GM18858 (cell line): ENCODE measurements around the gene KANK3.
"Not testable (repeated sequence)": the region's sequence is repeated elsewhere in the genome, so short reads cannot be mapped to it uniquely, and the experiment has no call there.

Experiments
- ATAC-seq: cut with Tn5 transposase; IDR thresholded peaks from one replicate; pipeline ENCODE4 v1.9.1; 2021; ENCODE audit not compliant: unreplicated experiment

Gene KANK3

DNA sequence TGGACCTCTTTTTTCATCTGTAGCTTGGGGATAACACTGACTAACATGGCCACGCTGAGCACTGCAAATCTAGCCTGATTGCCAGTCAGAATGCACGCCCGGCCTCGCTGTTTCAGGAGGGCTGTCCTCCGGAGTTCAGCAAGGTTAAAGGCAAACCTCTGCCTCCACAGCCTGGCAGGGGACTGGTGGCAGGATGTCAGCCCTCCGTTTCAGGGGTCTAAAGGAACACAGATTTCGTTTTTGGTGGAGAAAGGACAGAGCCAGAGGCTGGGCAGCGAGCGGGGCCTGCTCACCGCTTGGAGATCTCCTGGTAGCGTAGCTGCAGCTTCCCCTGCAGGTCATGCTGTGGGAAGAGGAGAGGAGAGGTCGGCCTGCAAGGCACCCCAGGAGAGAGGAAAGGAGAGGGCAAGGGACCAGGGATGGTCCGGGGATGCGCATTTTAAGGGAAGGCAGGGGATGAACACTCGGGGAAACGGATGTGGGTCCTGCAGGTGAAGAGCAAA, 22.4 kb downstream of the KANK3 start:
- ATAC-seq, result no peak

- ATAC-seq, result no peak
Observed at GRCh38 chr19:8319807-8320520, 23.1 kb downstream of the KANK3 start.

- not testable (repeated sequence) for ATAC-seq
Observed at GRCh38 chr19:8318835-8319234, 24.2 kb downstream of the KANK3 start.

DNA sequence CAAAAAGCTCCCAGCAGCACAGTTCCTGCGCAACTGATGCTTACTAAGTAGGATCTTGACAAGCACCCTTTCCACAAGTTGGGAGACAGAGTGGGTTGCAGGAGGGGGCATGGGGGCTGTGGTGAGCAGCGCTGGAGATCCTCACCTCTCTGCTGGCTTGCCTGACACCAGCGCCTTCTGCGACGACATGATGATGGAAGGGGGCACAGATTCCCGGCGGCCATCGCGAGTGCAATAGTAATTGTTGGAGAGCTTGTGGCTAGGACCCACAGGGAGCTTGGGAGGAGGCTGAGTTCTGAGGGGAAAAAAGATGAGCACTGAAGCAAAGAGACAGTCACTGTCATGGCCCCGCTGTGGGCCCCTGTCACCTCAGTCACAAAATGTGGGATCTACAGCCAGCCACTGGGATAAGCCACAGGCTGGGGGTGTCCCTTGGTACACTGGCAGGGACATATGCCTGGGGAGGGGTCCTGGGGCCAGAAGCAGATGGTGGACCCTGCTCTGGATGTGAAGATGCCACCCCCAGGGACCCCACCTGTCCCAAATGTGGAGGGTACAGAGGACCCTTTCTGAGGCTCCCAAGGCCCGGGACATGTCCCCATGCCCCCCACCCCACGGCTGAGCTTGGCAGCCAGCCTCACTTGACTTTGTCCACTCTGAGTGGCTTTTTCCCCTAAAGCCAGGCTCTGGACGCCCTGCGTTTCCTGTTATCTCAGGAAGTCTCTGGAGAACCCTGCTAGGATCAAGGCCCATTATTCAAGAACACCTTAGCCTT, 26.5 kb downstream of the KANK3 start:
- no peak for ATAC-seq

- ATAC-seq, result not testable (repeated sequence)
Observed at GRCh38 chr19:8314981-8315640, 28.0 kb downstream of the KANK3 start.

DNA sequence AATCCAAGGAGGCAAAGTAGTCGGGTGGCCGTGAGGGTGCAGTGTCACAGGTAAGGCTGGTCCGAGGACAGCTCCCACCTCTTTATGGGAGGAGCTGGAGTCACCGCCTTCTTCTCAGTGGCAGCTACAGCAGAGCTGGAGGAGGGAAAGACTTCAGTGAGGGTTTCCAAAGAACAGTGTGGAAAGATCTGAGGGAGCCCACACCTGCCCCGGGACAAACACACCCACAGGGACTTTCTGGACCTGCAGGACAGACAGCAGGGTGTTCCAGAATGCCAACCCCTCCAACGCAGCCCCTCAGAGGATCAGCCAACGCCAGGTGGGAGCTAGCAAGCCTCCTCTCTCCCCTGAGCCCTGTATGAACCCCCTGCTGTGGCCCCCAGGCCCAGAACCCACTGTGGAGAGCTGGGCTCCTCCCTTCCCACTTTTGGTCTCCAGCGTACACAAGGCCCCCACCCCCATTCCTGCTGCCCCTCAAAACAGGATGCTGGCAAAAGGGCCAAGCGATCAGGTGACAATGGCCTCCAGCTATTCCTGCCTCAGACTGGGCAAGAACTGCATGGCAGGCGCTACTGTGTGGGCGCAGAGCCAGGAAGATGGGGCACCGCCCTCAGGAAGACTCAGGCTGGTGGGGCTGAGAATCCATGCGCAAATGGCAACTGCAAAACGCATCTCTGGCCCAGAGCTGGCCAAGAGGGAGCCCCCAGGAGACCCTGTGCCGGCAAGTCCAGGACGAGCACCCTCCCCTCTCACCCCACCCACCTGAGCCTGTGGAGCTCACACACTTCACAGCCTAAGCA, 31.4 kb downstream of the KANK3 start:
- no peak for ATAC-seq

- ATAC-seq, result no peak
Observed at GRCh38 chr19:8310342-8311055, 32.6 kb downstream of the KANK3 start.

GRCh38 chr19:8308891-8309291, 34.2 kb downstream of the KANK3 start:
- no peak for ATAC-seq

- ATAC-seq, result peak; percentile 64
Observed at GRCh38 chr19:8307965-8308866, 34.8 kb downstream of the KANK3 start, which contains the start of gene CD320. TSS of gene CD320 (minus strand) at chr19:8308358. CDS start at chr19:8308290, 68 bp downstream.

DNA sequence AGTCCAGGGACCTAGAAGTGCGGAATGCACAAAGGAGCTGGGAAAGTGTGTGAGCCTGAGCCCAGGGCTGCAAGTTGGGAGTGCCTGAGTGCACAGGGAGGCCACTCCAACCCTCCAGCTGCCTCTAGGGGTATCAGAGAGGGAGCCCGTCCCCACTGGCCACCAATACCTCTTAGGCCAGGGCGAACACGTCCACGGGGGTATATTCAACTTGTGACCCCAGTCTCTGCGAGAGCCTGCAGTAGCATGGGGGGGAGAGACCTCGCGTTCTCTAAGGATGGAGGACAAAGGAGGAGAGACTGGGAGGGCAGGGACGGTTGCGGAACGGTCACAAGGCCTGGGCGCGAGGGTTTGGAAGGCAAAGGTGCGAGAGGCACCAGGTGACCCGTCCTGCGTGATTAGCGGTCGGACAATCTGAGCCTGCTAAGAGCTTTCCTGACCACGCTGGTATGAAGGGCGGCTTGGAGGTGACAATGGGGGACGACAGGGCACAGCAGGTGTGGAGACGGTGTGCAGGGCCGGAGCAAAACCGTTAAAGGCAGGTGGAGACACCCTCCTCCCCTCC, 35.6 kb downstream of the KANK3 start:
- no peak for ATAC-seq

DNA sequence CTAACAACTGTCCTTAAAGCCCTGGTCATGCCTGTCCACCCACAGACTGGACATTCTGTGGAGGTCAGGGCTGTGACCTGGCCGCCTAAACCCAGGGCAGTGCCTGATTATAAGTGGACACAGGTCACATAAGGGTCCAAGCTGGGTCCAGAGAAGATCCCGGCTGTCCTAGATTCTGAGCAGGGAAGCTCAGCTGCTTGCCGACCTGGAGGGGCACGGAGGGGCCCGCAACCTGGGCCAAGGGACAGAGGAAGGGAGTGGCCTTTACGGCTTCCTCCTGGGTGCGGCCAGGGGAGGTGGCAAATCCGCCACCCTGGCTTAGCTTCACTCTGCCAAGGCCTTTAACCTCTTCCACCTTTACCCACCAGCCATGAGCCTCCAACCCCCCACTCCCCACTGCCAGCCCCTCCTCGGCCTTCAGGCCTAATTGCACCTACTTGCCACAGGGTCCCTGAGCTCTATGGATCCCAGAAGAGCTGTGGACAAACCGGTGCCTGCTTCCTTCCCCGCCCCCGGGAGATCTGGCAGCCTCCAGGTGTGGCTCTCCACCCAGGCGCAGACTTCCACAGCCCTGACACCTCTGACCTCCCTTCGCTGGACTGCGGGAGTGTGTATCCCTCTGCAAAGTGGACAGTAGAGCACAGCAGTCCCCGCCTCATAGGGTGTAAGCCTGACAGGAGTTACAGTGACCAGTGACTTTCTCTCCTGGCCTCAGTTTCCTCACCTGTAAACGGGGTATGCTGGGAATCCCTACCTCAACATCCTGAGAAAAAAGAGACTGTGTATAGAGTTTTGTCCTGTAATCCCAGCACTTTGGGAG, 36.6 kb downstream of the KANK3 start:
- ATAC-seq, result no peak

DNA sequence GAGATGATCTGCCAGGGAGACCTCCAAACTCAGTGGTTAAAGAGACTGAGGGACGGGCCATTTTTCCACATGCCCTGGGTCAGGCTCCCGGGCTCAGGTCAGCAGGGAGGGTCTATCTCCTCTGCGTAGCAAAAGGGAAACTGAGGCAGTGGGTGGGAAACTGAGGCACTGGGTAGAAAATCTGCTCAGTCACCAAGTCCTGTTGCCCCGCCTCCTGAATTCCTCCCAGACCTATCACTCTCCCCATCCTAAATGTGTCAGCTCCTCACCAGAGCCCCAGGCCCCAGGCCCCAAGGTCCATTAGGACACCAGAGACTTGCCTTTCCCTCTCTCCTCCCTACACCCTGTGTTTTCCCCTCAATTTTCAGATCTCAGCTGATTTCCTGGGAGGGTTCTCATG, 37.3 kb downstream of the KANK3 start:
- ATAC-seq, result no peak

- no peak for ATAC-seq
Observed at GRCh38 chr19:8304841-8305621, 38.0 kb downstream of the KANK3 start.

DNA sequence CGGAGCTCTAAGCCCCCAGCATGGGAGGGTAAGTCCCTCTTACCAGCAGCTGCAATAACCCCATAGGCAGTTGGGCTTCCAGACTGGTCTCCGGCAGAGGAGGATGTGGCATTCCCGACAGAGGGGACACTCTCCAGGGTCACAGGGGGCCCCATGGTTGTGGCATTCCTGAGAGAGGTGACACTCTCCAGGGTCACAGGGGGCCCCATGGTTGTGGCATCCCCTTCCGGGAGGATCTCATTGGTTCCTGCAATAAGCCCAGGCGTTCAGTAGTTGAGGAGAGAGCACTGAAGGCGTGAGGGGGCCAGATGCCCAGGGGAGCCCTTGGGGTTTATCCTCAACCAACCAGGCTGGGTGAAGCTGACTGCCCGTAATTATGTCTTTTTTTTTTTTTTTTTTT, 40.3 kb downstream of the KANK3 start:
- ATAC-seq, result no peak

DNA sequence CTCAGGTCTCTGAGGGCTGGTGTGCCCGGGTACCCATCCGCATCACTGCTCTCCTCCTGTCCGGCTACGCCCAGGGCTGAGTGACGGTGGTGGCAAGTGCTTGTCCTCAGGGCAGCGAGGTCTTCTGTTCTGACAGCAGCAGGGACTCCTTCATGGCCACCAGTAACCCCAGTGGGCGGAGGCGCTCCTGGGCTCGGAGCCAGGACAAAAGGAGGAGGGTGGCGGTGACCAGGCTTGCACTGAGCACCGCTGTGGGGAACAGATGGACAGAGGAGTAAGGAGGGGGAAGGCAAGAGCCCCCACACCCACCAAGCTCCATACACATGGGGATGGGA, 40.7 kb downstream of the KANK3 start:
- no peak for ATAC-seq

DNA sequence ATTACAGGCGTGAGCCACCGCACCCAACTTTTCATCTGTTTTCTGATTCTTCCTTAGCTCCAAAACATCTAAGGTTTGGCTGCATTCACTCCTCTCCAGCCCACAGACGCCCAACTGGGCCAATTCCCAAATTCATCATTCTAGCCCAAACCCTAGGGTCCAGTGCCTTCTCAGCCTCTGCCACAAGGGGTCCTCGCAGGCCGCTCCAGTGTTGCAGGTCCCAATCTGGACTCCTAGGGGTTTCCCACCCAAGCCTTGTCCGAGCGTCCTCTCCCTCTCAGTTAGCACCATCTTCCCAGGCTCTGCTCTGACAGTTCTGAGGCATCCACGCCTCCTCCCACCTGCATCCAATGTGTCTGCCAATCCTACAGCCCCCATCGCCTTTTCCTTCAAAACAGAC, 51.7 kb downstream of the KANK3 start:
- not testable (repeated sequence) for ATAC-seq

- ATAC-seq, result not testable (repeated sequence)
Observed at GRCh38 chr19:8276508-8276907, 66.6 kb downstream of the KANK3 start.
